PC-3 (cell line): ENCODE measurements around the gene SAP130.

Experiments used
- EZH2 ChIP-seq: fragments of 300-600 bp; sonication (generic); IDR thresholded peaks from one replicate; pipeline ENCODE4 v1.6.1; 2017; ENCODE audit warnings: antibody characterized with exemption, mild to moderate bottlenecking, low read length; ENCODE audit not compliant: unreplicated experiment
- TF ChIP-seq, protein P1 (sequence below): fragments of 300-600 bp; sonication (generic); conservative IDR thresholded peaks from 2 replicates; pipeline ENCODE4 v1.5.1; 2017; ENCODE audit warnings: antibody characterized with exemption, low read depth, mild to moderate bottlenecking, low read length

DNA sequence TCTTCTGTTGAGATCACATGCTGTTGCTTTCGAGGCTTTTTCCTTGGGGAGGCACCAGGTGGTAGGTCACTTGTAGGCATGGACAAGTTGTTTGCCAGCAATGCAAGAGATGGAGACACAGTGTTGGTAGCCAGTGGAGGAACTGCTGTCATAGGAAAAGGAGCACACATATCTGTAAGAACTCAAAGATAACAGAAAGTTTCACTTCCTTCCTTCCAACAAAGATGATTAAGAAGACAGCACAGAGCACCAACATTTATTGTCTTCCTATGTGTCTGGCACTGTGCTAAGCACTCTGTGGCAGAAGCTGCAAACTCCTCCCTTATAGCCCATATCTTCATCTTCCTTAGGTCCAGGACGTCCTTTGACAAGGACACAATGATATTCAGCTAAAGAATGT, 77.6 kb downstream of the SAP130 start:
- TF ChIP-seq, protein P1, sequence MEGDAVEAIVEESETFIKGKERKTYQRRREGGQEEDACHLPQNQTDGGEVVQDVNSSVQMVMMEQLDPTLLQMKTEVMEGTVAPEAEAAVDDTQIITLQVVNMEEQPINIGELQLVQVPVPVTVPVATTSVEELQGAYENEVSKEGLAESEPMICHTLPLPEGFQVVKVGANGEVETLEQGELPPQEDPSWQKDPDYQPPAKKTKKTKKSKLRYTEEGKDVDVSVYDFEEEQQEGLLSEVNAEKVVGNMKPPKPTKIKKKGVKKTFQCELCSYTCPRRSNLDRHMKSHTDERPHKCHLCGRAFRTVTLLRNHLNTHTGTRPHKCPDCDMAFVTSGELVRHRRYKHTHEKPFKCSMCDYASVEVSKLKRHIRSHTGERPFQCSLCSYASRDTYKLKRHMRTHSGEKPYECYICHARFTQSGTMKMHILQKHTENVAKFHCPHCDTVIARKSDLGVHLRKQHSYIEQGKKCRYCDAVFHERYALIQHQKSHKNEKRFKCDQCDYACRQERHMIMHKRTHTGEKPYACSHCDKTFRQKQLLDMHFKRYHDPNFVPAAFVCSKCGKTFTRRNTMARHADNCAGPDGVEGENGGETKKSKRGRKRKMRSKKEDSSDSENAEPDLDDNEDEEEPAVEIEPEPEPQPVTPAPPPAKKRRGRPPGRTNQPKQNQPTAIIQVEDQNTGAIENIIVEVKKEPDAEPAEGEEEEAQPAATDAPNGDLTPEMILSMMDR, result no peak
- no peak for TF ChIP-seq EZH2
